Natural killer cell treated with Interleukin-12 subunit alpha and Interleukin-12 subunit beta and Interleukin-15 and Interleukin-18, amount 100 ng/mL, for 72 hours (primary cell): ENCODE results near the gene GATB. TPM values are rescaled to one million over a fixed set of nuclear protein-coding genes. Genes with fewer than 3 reads are reported as not detected.
A peak's percentile ranks its signal among the peaks of the same experiment; 100 is the strongest.

ENCODE experiments used
- ATAC-seq, 2 donors: fragments of 150-1000 bp; cut with Tn5 transposase in 1 of 2; sonication (Bioruptor Pico), chemical (Tn5 transposase) in 1 of 2; 2 replicates each; pipeline ENCODE4 v1.10.0; 2021
- DNase-seq: peaks from one replicate; pipeline ENCODE4 v3.0.0; 2022; ENCODE audit warnings: low spot score
- H3K27ac Mint-ChIP-seq, 2 donors: 1 replicate in 1 of 2; 2 replicates in 1 of 2; pipeline ENCODE4 v1.8.0; 2022; ENCODE audit warnings: mixed read lengths in 2 of 2, mild to moderate bottlenecking in 1 of 2, moderate library complexity in 1 of 2
- H3K27me3 Mint-ChIP-seq, 2 donors: 1 replicate in 1 of 2; 2 replicates in 1 of 2; pipeline ENCODE4 v1.8.0; 2022; ENCODE audit warnings: mixed read lengths in 2 of 2
- H3K36me3 Mint-ChIP-seq: one replicate; pipeline ENCODE4 v1.8.0; 2022; ENCODE audit warnings: mixed read lengths
- H3K4me1 Mint-ChIP-seq, 2 donors: 1 replicate in 1 of 2; 2 replicates in 1 of 2; pipeline ENCODE4 v1.8.0; 2022; ENCODE audit warnings: low read depth in 2 of 2, mixed read lengths in 2 of 2, mild to moderate bottlenecking in 1 of 2
- H3K4me3 Mint-ChIP-seq: one replicate; pipeline ENCODE4 v1.8.0; 2022; ENCODE audit warnings: mixed read lengths
- H3K9me3 Mint-ChIP-seq: 2 replicates; pipeline ENCODE4 v1.8.0; 2022; ENCODE audit warnings: mixed read lengths
- total RNA-seq, 2 donors: library from RNA; stranded (reverse); gene quantifications; one replicate each; pipeline ENCODE4 v1.2.3, GENCODE V29; 2022

GATB gene
- total RNA-seq, 2 donors from 2014 or later: 15.4 to 18.4 TPM

DNA sequence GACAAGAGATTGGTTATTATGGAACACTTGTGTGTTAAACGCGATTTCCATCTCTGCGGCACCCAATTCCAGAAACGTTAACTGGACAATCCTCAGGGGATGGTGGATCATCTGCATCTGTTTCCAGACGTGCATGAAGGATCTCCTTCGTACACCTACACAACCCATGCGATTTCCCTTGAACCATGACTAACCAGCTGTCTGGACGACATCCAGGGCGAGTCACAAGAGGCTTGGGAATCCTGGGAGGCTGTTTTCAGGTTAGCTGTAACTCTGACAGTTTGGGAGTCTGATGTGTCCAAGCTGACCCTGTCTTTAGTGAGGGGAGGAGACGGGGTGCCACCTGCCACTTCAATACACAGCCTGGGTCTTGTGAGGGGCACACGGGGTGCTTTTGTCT, 84.5 kb downstream of the GATB start:
- no peaks in the 10 kb centered on the region for H3K36me3 Mint-ChIP-seq
- no peak overlapping the region for H3K4me3 Mint-ChIP-seq
- DNase-seq (no peak), ATAC-seq (no peak)
- no peaks in the 10 kb centered on the region for H3K9me3 Mint-ChIP-seq
- H3K27ac Mint-ChIP-seq: no peak overlapping the region
- H3K4me1 Mint-ChIP-seq: no peaks in the 10 kb centered on the region
- no peaks in the 10 kb centered on the region for H3K27me3 Mint-ChIP-seq

DNA sequence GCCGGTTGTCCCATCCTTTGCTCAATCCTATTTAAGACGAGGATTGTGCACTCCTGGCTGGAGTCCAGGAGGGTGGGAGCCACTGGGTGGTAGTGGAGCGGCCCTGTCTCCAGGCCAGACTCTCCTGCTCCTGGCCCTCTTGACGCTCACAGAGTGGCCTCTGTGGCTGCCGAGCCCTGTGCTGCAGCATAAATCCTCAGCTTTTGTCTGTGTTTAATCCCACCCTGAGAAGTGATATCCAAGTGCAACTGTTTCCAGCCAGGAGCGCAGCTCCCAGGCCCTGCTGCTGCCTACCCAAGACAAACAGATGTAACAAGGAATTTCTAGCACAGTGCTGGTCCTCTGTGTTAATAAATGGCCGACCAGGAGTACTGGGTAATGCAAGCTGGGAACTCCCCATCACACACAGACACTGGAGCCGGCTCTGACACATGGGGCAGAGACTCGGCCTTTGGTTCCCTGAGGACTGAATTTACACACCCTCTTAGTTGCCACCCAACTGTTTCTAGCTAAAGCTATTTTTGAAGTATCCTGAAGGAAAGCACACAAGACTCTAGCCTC, 85.3 kb downstream of the GATB start:
- H3K27ac Mint-ChIP-seq: no peak overlapping the region
- no peak overlapping the region for H3K4me3 Mint-ChIP-seq
- no peaks in the 10 kb centered on the region for H3K4me1 Mint-ChIP-seq
- no peaks in the 10 kb centered on the region for H3K27me3 Mint-ChIP-seq
- H3K36me3 Mint-ChIP-seq: no peaks in the 10 kb centered on the region
- ATAC-seq (peak; percentile 16 to 43), DNase-seq (no peak)
- H3K9me3 Mint-ChIP-seq: no peaks in the 10 kb centered on the region

DNA sequence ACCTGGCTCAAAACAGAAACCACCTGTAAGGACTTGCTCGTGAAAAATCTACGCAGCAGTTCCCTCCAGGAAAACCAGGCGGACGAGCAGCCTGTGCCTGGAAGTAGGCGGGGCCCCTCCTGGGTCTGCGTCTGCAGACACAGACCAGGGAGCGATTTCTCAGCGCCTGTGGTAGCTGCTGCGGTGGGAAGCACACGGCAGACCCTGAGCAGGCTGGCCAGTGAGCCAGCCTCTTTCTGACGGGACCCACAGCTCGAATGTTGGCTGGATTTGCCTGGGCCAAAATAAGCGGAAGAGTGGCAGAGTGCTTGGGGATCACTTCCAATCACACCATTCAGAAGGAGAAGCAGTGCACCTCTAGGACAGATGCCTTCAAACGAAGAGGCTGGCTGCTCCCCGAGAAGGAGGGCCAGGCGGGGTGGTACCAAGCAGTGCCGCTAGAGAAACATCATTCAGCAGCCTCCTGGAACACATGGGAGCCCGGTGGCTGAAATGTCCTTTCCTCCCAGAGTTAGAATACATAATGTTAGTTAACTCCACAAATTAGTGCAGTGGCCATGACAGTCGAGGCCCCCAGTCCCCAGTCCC, 85.9 kb downstream of the GATB start:
- no peaks in the 10 kb centered on the region for H3K36me3 Mint-ChIP-seq
- DNase-seq (no peak), ATAC-seq (peak in 1 of 2 donors; percentile 33)
- no peak overlapping the region for H3K27ac Mint-ChIP-seq
- no peaks in the 10 kb centered on the region for H3K4me1 Mint-ChIP-seq
- H3K9me3 Mint-ChIP-seq: no peaks in the 10 kb centered on the region
- H3K4me3 Mint-ChIP-seq: no peak overlapping the region
- H3K27me3 Mint-ChIP-seq: no peaks in the 10 kb centered on the region

DNA sequence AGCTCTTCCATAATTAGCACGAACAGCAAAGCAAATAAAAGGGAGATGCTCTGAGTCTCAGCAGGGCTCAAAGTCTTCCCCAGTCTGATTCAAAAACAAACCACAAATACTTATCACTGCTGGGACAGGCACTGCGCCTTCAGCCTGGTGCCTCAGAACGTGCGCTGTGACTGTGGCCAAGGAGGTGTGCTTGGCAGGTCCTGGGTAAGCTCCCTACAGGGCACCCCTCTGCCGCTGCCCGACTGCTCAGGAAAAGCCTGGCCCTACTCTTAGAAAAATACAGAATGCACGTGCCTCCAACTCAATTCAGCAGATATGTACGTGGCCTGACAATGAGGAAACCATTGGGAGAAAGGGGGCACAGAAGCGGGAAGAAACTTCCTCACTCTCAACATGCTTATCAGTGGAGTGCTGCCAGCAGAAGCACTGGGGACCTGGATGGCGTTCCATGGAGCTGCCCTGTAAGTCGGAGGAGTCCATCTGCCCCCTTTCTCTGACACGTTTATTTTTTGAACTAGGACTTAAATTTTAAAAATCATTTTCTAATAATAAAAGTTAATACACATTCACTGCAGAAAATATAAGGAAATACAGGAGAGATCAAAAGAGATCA, 86.8 kb downstream of the GATB start:
- H3K27me3 Mint-ChIP-seq: no peaks in the 10 kb centered on the region
- H3K4me3 Mint-ChIP-seq: no peak overlapping the region
- H3K36me3 Mint-ChIP-seq: no peaks in the 10 kb centered on the region
- H3K4me1 Mint-ChIP-seq: no peaks in the 10 kb centered on the region
- H3K9me3 Mint-ChIP-seq: no peaks in the 10 kb centered on the region
- DNase-seq (no peak), ATAC-seq (no peak)
- H3K27ac Mint-ChIP-seq: no peak overlapping the region

DNA sequence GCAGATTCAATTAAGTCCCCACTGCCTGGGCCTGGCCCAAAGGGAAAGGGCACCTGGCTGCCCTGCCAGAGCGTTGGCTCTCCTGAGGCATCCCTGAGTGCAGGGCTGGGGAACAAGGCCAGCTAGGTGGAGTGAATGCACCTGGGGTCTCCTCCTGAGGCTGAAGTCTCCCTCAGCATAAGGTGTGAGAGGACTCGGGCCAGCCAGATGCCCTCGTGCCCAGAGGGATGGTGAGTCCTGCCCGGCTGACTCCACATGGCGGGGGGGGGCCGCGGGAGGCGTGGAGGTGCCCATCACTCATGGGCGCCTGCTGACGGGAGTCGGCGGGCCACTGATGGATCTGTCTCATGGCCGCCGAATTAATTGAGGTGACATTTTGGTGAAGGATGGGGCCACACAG, 87.8 kb downstream of the GATB start:
- Mint-ChIP-seq H3K9me3 (no peaks in the 10 kb centered on the region), H3K4me1 (no peaks in the 10 kb centered on the region), H3K4me3 (no peak overlapping the region), H3K36me3 (no peaks in the 10 kb centered on the region), H3K27ac (no peak overlapping the region), H3K27me3 (no peaks in the 10 kb centered on the region)
- DNase-seq (no peak), ATAC-seq (peak; percentile 3 to 21)

DNA sequence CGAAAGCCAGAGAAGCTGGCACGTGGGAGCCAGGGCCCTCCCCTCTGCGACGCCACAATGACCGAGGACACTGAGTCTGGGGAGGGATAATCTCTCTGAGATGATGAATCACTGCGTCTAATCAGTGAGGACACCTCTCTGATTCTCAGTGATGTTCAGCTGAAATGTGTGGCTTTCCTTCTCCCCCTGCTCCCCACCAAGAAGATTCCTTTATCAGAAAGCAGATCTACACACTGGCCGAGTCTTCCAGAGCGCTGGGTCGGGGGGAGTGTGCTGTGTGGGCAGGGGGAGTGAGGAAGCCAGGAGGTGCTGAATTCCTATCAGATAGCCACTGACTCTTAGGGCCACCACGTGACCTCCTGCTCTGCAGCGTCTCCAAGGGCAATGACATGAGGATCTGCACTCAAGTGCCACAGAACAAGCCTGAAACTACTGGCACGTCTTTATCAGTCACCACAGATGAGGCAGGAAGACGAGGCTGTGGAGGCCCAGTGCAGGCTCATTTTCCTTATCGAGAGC, 89.2 kb downstream of the GATB start:
- H3K9me3 Mint-ChIP-seq: no peaks in the 10 kb centered on the region
- H3K27me3 Mint-ChIP-seq: no peaks in the 10 kb centered on the region
- H3K4me1 Mint-ChIP-seq: no peaks in the 10 kb centered on the region

DNA sequence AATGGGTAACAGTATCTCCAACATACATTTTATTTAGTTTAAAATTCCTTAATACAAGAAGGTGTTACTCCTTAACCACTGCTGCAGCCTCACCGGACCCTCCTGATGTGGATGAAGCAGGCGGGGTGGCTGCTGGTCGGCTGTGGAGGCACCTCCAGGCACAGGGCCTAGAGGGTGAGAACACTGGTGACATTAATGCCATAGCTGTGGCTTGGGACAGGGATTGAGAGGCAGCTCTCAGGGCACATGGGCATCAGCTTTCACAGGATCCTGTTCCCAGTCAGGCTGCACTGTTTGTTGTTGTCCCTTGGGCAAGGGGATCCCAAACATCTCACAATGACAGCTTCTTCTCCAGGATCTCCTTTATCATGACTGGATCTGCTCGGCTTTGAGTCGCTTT, 90.0 kb downstream of the GATB start:
- H3K27ac Mint-ChIP-seq: no peak overlapping the region
- no peaks in the 10 kb centered on the region for H3K9me3 Mint-ChIP-seq
- H3K27me3 Mint-ChIP-seq: no peaks in the 10 kb centered on the region
- no peak overlapping the region for H3K4me3 Mint-ChIP-seq
- H3K4me1 Mint-ChIP-seq: no peaks in the 10 kb centered on the region
- DNase-seq: no peak
- H3K36me3 Mint-ChIP-seq: no peaks in the 10 kb centered on the region
- ATAC-seq: no peak

More for the DNA sequence above, 89.2 kb downstream of the GATB start:
- no peak overlapping the region for H3K4me3 Mint-ChIP-seq
- ATAC-seq (no peak), DNase-seq (no peak)
- no peak overlapping the region for H3K27ac Mint-ChIP-seq
- H3K36me3 Mint-ChIP-seq: no peaks in the 10 kb centered on the region

DNA sequence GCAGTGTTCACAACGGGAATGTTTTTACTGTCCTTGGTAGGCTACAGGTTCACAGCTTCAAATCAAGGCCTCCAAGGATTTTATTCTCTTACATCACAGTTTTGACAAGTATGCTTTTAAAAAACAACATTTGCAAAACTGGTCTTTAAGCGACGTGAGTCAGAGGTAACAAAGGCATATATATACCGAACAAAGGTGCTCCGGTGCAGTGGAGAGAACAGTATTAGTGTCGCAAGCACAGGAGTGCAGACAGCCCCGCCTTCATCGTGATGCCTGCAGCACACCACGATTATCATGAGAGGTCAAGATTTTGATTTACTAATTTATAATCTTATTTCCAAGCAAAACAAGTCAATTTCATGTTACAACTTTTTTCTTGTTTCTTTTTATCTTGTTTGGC, 90.8 kb downstream of the GATB start:
- no peaks in the 10 kb centered on the region for H3K36me3 Mint-ChIP-seq
- no peak for ATAC-seq
- no peaks in the 10 kb centered on the region for H3K9me3 Mint-ChIP-seq
- no peaks in the 10 kb centered on the region for H3K27me3 Mint-ChIP-seq
- no peak for DNase-seq
- no peaks in the 10 kb centered on the region for H3K4me1 Mint-ChIP-seq
- H3K27ac Mint-ChIP-seq: no peak overlapping the region
- no peak overlapping the region for H3K4me3 Mint-ChIP-seq

DNA sequence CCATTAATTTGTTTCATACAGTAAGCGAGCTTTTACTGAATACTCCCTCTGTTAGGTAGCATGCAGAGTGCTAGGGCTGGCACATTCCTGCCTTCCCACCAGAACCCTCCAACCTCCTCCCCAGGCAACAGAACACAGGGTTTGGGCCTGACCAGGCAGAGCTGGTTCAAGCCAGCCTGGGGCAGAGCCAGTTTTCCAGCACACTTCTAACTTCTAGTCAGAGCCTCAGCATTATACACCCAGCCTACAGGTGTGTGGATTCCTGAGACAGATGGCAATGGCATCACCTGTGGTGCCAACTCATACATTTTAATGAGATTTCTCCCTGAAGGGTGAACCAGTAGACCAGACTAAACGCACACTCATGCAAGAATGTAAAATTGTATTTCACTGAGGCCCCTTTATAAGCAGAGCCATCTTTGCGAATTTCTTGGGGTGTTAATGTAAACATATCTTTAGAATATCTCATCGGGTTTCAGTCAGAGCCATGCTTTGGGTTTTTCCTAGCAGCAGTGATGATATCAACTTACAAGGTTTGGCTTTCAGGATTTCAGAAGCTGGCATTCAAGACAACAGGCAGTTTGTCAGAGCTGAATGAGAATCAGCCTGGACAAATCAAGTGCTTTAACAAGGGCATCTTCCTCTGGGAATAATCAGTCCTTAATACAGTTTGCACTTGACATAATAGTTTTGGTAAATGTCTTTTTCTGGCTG, 92.0 kb downstream of the GATB start:
- Mint-ChIP-seq H3K27ac (no peak overlapping the region), H3K4me3 (no peak overlapping the region), H3K27me3 (no peaks in the 10 kb centered on the region), H3K9me3 (no peaks in the 10 kb centered on the region), H3K36me3 (no peaks in the 10 kb centered on the region), H3K4me1 (no peaks in the 10 kb centered on the region)
- no peak for DNase-seq
- no peak for ATAC-seq

DNA sequence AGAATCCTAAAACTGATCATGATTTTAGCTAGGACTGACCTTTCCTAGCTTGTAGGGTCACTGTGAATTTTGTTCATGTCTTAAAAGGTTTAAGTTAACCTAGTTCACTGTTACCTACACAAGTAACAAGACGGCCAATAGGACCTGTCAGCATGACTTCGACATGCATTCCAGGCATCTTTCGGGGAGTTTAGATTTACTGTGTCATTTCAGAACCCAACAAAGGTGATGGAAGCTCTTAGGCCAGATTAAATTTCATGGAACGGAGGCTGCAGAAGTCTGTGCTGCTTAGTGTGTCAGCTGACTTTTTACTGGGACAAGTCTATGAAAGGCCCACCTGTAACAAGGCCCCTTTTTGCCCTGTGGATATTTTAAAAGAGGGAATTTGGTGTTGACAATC, 93.1 kb downstream of the GATB start:
- no peak for DNase-seq
- Mint-ChIP-seq H3K9me3 (no peaks in the 10 kb centered on the region), H3K36me3 (no peaks in the 10 kb centered on the region), H3K4me1 (no peaks in the 10 kb centered on the region), H3K27me3 (no peaks in the 10 kb centered on the region), H3K27ac (no peak overlapping the region), H3K4me3 (no peak overlapping the region)
- no peak for ATAC-seq

DNA sequence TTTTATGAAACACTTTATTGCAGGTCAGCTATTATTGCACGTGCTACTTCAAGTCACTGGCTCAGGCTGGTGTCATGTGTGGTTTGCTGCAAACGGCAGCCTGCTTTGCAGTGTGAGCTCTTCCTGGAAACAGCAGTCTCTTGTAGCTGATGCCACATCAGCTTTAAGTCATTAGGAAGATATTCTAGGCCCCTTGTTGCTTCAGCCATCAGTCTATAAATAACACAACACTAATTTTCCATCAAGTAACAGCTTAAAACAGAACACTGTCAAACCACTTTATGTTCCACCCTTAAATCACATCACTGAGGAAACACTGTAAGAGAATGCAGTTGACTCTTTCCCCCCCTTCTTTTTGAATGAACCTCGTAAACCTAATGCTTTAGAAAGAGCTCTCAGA, 93.8 kb downstream of the GATB start:
- DNase-seq: no peak
- no peak overlapping the region for H3K27ac Mint-ChIP-seq
- H3K9me3 Mint-ChIP-seq: no peaks in the 10 kb centered on the region
- no peak overlapping the region for H3K4me3 Mint-ChIP-seq
- no peaks in the 10 kb centered on the region for H3K36me3 Mint-ChIP-seq
- H3K4me1 Mint-ChIP-seq: no peaks in the 10 kb centered on the region
- no peak for ATAC-seq
- H3K27me3 Mint-ChIP-seq: no peaks in the 10 kb centered on the region

DNA sequence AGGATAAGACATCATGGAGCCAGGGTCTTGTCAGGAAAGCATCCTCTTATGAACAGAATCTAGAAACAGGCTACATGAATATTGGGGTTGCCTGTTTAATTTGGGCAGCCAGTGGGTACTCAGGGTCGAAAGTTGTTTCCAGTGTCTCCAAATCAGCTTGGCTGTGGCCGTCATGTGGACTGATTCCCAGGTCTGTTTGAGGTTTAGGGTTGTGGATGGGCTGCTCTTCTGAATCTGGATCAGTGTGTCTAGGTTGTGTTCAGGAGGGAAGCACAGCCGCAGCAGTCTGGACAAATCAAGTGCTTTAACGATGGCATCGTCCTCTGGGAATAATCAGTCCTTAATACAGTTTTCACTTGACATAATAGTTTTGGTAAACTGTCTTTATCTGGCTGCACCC, 94.3 kb downstream of the GATB start:
- Mint-ChIP-seq H3K9me3 (no peaks in the 10 kb centered on the region), H3K4me1 (no peaks in the 10 kb centered on the region), H3K36me3 (no peaks in the 10 kb centered on the region), H3K27ac (no peak overlapping the region), H3K4me3 (no peak overlapping the region), H3K27me3 (no peaks in the 10 kb centered on the region)
- DNase-seq (no peak), ATAC-seq (no peak)

DNA sequence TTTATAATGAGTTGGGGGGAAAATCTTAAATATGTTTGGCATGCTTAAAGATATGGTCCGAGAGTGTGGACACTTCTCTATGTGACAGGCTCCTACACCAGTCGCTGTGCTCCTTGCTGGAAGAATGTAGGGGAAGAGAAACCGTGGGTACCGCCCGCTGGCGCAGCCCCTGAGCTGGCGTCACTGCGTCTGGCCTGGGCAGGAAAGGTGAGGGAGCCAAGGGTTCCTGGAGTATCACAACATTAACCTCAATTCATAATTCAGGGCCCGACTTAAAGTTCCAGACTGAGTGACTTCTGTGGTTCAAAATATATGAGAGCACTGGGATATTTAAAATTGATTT, 95.1 kb downstream of the GATB start:
- Mint-ChIP-seq H3K27ac (no peak overlapping the region), H3K4me1 (no peaks in the 10 kb centered on the region), H3K36me3 (no peaks in the 10 kb centered on the region), H3K4me3 (no peak overlapping the region), H3K9me3 (no peaks in the 10 kb centered on the region), H3K27me3 (no peaks in the 10 kb centered on the region)
- no peak for ATAC-seq
- DNase-seq: no peak

DNA sequence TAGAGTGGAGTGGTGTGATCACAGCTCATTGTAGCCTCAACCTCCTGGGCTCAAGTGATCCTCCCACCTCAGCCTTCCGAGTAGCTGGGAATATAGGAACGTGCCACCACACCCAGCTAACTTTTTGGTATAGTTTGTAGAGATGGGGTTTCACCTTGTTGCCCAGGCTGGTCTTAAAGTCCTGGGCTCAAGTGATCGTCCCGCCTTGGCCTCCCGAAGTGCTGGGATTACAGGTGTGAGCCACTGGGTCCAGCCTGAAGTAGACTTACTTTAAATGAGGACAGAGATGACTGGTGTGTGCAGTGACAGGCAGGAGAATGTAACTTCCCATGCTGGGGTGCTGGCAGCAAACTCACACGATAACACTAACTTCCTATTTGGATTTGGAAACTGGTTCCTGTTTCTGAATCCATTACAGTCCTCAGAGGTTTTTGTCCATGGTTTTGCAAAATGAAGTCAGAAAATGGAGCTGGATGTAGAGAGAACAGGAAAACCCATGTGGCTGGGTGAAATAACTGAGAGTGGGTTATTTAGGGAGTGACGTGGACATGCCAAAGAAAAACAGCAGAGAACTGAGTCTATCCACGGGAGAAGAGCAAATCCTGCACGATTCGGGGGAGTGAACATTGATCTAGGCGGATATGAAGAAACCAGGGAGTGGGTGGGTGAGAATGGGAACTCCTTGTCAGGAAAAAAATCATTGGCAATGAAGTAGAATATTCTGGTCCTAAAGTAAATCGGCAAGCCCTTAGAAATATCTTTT, 95.6 kb downstream of the GATB start:
- no peaks in the 10 kb centered on the region for H3K9me3 Mint-ChIP-seq
- H3K4me1 Mint-ChIP-seq: no peaks in the 10 kb centered on the region
- ATAC-seq: no peak
- no peak overlapping the region for H3K27ac Mint-ChIP-seq
- DNase-seq: no peak
- no peak overlapping the region for H3K4me3 Mint-ChIP-seq
- no peaks in the 10 kb centered on the region for H3K36me3 Mint-ChIP-seq
- peaks cover 0 to 3% of the 10 kb centered on the region in 2 donors for H3K27me3 Mint-ChIP-seq
